Gastrocnemius medialis (tissue), 4 donors: Measurements from ENCODE around the gene SEPTIN2. TPM values are rescaled to one million over a fixed set of nuclear protein-coding genes. Genes with fewer than 3 reads are reported as not detected.
A peak's percentile ranks its signal among the peaks of the same experiment; 100 is the strongest.

Experiments
- ATAC-seq, 2 donors: fragments of 150-250 bp; one replicate each; pipeline ENCODE4 v1.9.1; 2016
- DNase-seq, 2 donors: peaks; one replicate each; pipeline ENCODE4 v3.0.0-alpha.2; 2019
- H3K27ac ChIP-seq, 4 donors: fragments of 200-600 bp; sonication (generic); 1 replicate in 1 of 4; 2 replicates in 3 of 4; pipeline ENCODE4 v1.5.1; 2016 to 2018; ENCODE audit warnings: mild to moderate bottlenecking in 2 of 4, moderate library complexity in 1 of 4
- H3K27me3 ChIP-seq, 3 donors: fragments of 200-600 bp; sonication (generic) in 2 of 3; 1 replicate in 1 of 3; 2 replicates in 2 of 3; pipeline versions ENCODE4 v1.5.1 to v1.6.0; 2016 to 2019; ENCODE audit warnings: mild to moderate bottlenecking in 1 of 3, moderate library complexity in 1 of 3
- H3K36me3 ChIP-seq, 2 donors: fragments of 200-600 bp; sonication (generic) in 1 of 2; one replicate each; pipeline ENCODE4 v1.5.1; 2017 to 2018
- H3K4me1 ChIP-seq, 2 donors: fragments of 200-600 bp; sonication (generic) in 1 of 2; one replicate each; pipeline ENCODE4 v1.5.1; 2016 to 2017; ENCODE audit warnings: mild to moderate bottlenecking in 2 of 2
- H3K4me3 ChIP-seq, 4 donors: fragments of 200-600 bp; sonication (generic) in 3 of 4; 1 replicate in 1 of 4; 2 replicates in 3 of 4; pipeline ENCODE4 v1.5.1; 2016 to 2019; ENCODE audit warnings: mild to moderate bottlenecking in 2 of 4
- H3K9me3 ChIP-seq, 3 donors: fragments of 200-600 bp; sonication (generic) in 2 of 3; 1 replicate in 1 of 3; 2 replicates in 2 of 3; pipeline ENCODE4 v1.5.1; 2016 to 2019
- CTCF ChIP-seq, 5 experiments: fragments of 450-650 bp in 3 of 5; fragments of 200-600 bp in 2 of 5; sonication (generic) in 2 of 5; IDR thresholded peaks in 4 of 5; conservative IDR thresholded peaks in 1 of 5; 1 replicate in 4 of 5; 2 replicates in 1 of 5; pipeline ENCODE4 v1.5.1; 2016 to 2019; ENCODE audit warnings: antibody characterized with exemption in 5 of 5, mild to moderate bottlenecking in 3 of 5, moderate library complexity in 3 of 5
- POLR2A ChIP-seq, 2 donors: fragments of 450-650 bp; IDR thresholded peaks; one replicate each; pipeline ENCODE4 v1.6.1; 2017; ENCODE audit warnings: antibody characterized with exemption in 2 of 2, mild to moderate bottlenecking in 2 of 2, moderate library complexity in 2 of 2
- in situ Hi-C, 4 donors: fragments of 200-750 bp; cut with MboI; loops; one replicate each; pipeline versions ENCODE4 v1.15.0 to v1.8.0; 2017; ENCODE audit warnings: low sequenced_read_pairs in 4 of 4
- intact Hi-C: fragments of 100-400 bp; cut with DNase I; formaldehyde crosslinking; loops from one replicate; pipeline ENCODE4 v1.15.1; 2023; ENCODE audit warnings: low total_unique reads
- total RNA-seq, 4 donors: library from RNA; depleted of rRNA; stranded (reverse); fragments of >200 nt; gene quantifications; one replicate each; pipeline versions ENCODE4 v1.1.0 to v1.2.3, GENCODE V29; 2016

The SEPTIN2 gene
- total RNA-seq, 4 donors from 2014 or later, result 81.3 to 130 (median 99.3) TPM

- Histone ChIP-seq H3K9me3 (no peaks in the 10 kb centered on the region), H3K4me3 (no peak overlapping the region), H3K27ac (no peak overlapping the region), H3K36me3 (no peaks in the 10 kb centered on the region), H3K4me1 (peaks cover 40 to 51% of the 10 kb centered on the region in 2 donors), H3K27me3 (no peaks in the 10 kb centered on the region)
- in situ Hi-C loops (no loop called here), intact Hi-C loops (no loop called here)
- ATAC-seq, result no peak
- TF ChIP-seq CTCF (IDR thresholded peaks at IDR 0.05 in 4 of 5, conservative IDR thresholded peaks at IDR 0.05 in 1 of 5), result no peak
- no peak for TF ChIP-seq POLR2A (IDR thresholded peaks at IDR 0.05)
- no peak for DNase-seq
Measured at GRCh38 chr2:241298673-241299072, 17.1 kb upstream of the SEPTIN2 start.

- DNase-seq, result no peak
- no peak overlapping the region for H3K4me3 ChIP-seq
- no peak overlapping the region for H3K27ac ChIP-seq
- H3K9me3 ChIP-seq, result no peaks in the 10 kb centered on the region
- no peak for ATAC-seq
- no peaks in the 10 kb centered on the region for H3K27me3 ChIP-seq
- no peaks in the 10 kb centered on the region for H3K36me3 ChIP-seq
- in situ Hi-C loops (no loop called here), intact Hi-C loops (no loop called here)
- peaks cover 46 to 60% of the 10 kb centered on the region in 2 donors for H3K4me1 ChIP-seq
- TF ChIP-seq POLR2A (IDR thresholded peaks at IDR 0.05), result no peak
- no peak for TF ChIP-seq CTCF (IDR thresholded peaks at IDR 0.05 in 4 of 5, conservative IDR thresholded peaks at IDR 0.05 in 1 of 5)
Measured at GRCh38 chr2:241300000-241300399, 15.7 kb upstream of the SEPTIN2 start.

GRCh38 chr2:241302083-241302482, 13.6 kb upstream of the SEPTIN2 start:
- no peaks in the 10 kb centered on the region for H3K9me3 ChIP-seq
- DNase-seq (no peak), ATAC-seq (no peak)
- intact Hi-C loops (no loop called here), in situ Hi-C loops (no loop called here)
- no peak overlapping the region for H3K27ac ChIP-seq
- TF ChIP-seq CTCF (IDR thresholded peaks at IDR 0.05 in 4 of 5, conservative IDR thresholded peaks at IDR 0.05 in 1 of 5), result no peak
- H3K4me3 ChIP-seq, result no peak overlapping the region
- H3K4me1 ChIP-seq, result peaks cover 51 to 52% of the 10 kb centered on the region in 2 donors
- H3K36me3 ChIP-seq, result no peaks in the 10 kb centered on the region
- H3K27me3 ChIP-seq, result no peaks in the 10 kb centered on the region

- Histone ChIP-seq H3K27me3 (no peaks in the 10 kb centered on the region), H3K36me3 (no peaks in the 10 kb centered on the region), H3K9me3 (no peaks in the 10 kb centered on the region), H3K4me1 (peaks cover 45 to 50% of the 10 kb centered on the region in 2 donors), H3K27ac (peak overlapping the region in 1 of 4 donors; percentile 43), H3K4me3 (no peak overlapping the region)
- no peak for DNase-seq
- in situ Hi-C loops, result no loop called here
- no peak for TF ChIP-seq POLR2A (IDR thresholded peaks at IDR 0.05)
- TF ChIP-seq CTCF (IDR thresholded peaks at IDR 0.05 in 4 of 5, conservative IDR thresholded peaks at IDR 0.05 in 1 of 5), result no peak
- intact Hi-C loops, result no loop called here
- ATAC-seq, result no peak
Measured at GRCh38 chr2:241302759-241303651, 12.7 kb upstream of the SEPTIN2 start.
